Anterior cingulate cortex (tissue), 58 donors: ENCODE data around the gene CCDC39.
A peak's percentile ranks its signal among the peaks of the same experiment; 100 is the strongest.

ENCODE experiments used
- DNase-seq, 58 donors: peaks; one replicate each; lab custom pipeline; 2025; lab: John Stamatoyannopoulos, UW

CCDC39 gene

DNA sequence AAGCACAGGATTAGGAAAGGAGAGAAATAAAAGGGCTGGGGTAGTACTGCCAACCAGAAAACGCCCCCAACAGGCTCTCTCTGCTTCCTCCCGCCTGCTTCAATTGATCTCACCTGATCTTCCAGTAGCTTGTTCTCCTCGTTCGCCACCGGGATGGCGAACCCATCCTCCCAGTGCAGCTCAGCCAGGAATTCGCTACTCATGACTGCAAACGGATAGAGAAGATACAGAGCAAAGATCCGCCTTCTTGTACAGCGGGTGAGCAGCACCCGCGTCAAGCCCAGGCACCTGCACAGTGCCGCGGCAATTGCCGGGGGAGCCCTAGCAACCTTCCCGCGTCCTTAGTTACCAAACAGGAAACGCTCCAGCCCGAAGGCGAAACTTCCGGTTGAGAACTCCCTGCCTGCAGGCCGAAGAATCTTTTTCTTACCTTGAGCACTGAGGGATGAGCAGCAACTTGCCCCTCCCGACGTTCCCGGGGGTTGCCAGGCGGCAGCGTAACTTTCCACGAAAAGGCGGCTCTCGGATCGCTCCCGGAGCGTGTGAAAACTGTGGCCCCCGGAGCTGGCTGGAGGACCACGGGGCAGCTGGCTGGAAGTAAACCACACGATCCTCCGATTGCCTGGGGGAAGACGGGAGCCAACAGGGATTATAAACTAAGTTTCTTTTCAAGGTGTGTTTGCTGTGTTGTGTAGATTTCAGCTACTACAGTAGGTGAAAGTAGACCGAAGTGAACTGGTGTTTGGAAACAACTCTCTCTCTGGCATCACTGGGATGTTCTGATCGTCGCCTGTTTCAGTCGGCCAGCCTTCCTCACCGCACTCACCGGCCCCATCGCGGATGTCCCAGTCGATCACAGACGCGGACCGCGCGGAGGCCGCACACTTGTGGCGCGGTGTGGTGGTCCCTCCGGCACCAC is at the start of gene CCDC39:
Gene CCDC39 (minus strand): TSS at position 312 of the 919 bp plus-strand sequence. CDS start 109 bp downstream, at position 203.
- peak in 57 of 58 donors; percentile 3 to 75 (median 46) for DNase-seq

DNA sequence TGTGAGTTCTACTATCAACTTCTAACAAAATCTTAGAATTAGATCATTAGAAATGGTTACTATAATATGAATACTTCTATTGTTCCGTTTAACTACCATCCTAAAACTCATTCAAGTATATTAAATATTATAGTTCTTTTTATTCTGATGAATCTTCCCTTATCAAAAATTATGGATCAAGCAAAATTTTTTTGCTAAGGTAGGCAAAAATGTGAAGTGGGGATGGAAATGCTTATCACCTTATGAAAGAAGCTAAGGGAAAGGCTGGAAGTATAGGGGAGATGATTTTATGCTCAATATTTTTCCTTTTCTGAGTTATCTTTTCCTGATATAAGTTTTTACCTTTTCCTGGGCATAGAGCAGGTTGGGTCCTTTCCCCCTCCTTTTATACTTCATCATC is 40.7 kb upstream of the CCDC39 start:
- DNase-seq: no peak

DNA sequence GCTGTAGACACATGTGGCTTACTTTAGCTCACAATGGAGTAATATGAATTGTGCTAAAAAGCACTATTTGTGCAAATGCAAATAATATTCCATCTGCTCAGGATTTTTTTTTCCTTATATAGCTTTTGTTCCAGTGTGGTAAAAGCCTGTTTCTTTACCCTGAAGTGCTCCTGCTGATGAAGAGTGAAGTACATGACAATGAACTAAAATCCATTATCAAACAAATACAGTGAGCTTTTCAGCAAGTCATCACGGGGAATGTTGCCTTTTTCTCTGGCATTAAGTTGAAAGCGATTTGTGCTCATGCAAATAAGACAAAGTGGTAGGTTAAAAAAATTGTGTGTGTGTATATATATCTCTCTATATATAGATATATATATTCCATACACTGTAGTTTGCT is 28.6 kb upstream of the CCDC39 start:
- no peak for DNase-seq

DNA sequence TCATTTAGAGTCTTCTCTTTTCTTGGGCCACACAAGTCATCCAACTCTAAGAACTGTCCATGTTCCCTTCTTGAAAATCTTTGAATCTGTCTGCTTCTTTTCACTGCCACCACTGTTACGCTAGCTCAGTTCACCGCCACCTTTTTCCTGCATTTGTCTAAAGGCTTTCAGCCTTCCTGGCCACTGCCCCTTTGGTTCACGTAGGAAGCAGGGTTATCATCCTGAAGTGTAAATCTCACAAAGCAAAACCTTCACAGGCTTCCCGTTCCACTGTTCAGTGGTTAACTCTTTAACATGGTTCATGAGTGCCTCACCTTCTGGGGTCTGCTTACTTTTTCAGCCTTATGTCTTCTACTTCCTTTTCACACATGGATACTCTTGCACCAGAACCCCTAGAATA is 26.3 kb upstream of the CCDC39 start:
- DNase-seq: no peak

DNA sequence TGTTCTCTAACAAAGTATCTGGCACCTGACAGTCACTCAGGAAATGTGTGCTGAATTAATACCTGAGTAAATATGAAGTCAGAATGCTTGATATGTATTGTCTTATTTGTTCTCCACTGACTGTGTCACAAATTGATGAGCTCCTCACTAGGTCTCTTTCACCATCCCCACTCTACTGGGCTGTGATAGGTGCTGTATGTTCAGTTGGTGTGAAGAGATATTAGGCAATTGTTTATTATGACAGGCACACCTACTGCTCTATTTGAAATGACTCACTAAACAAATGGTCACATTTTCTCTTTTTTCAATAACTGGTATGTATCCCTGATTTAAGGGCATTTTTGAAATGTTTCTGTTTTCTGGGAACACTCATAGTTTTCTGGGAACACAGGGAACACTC is 25.2 kb upstream of the CCDC39 start:
- no peak for DNase-seq

DNA sequence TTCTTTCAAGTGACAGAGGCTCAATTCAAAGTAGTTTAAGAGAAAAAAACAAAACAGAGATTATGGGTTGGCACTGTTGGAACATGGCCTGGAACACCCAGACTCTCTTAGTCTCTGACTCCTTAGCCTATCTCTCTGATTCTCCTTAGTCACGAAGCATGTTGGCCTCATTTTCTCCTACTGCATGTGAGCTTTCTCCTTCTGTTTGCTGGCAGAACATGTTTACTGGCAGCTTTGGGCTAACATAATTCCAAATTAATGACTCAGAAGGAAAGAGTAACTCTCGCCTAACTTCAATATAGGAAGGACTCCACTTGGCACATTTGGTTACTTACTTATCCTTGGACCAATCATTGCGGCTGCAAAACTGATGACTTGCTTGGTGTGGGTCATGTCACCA is 21.7 kb upstream of the CCDC39 start:
- DNase-seq: no peak

DNA sequence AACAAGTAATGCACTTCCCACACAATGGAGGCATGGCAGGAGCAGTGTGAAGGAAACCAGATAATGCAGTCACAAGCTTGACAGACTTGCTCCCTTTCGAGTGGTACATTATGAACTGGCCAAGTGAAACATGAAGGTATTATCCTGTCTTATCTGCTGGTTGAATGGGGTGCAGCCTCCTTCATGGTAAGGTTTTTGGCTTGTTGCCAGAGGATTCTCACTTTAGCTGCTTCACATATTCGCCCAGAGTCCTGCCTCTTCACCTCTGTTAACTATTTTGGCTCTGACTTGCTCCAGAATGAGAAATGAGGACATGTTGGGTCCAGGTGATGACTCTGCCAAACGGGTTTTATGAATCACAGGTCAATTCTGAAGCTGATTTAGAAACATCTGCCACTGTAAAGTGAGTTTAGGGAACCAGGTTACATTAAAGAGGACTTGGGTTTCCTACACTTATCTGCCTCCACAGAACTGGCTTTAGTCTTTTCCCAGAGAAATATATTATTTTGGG is 19.5 kb upstream of the CCDC39 start:
- no peak for DNase-seq

DNA sequence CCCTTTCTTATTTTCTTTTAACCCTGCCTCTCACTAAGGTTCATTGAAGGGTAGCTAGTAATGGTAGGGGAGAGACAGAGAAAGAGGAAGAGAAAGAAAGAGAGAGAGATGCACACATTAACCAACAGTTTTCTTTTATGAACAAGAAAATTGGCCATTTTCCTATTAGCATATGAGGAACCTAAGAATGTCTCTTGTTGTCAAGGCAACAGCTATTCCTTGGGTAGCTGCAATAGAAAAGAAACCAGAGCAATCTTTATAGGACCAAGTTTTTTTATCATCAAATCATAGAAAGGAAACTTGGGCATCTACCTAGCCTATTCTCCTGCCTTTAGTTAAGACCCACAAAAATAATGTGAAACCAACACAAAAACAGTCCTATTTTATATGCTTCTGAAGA is 15.0 kb upstream of the CCDC39 start:
- no peak for DNase-seq

DNA sequence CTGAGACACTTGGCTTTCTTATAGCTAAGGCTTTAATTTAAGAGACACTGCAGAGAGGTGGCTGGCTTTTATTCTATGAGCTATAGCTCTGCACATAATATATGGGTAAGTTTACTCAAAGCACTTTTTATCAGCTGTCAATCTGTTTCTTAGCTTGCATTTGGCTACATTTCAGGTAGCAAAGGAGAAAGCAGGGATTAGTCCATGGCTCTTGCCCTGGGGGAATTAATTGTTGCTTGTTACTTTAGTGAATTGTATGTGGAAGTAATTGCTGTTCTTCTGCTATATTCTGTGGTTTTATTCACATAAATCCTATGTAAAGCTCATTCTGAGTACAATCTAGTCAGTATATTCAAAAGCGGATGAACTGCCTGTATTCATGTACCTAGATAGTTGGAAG is 14.4 kb upstream of the CCDC39 start:
- DNase-seq: no peak

DNA sequence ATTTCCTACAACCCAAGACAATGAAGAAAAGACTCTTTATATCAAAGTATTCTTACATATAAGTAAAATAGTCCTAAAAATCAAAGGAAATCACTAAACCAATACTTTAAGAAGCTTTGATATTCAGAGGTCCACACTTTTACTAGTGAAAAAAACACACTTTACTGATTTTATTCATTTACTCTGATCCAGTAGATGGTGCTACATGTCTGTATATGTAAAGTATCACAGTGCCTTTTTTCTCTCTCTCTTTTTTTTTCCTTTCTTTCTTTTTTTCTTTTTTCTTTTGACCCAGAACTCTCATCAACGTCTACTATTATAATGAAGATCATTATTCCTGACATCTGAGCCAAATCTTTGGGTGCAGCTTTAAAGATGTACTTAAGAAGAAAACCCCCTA is 10.8 kb upstream of the CCDC39 start:
- no peak for DNase-seq

DNA sequence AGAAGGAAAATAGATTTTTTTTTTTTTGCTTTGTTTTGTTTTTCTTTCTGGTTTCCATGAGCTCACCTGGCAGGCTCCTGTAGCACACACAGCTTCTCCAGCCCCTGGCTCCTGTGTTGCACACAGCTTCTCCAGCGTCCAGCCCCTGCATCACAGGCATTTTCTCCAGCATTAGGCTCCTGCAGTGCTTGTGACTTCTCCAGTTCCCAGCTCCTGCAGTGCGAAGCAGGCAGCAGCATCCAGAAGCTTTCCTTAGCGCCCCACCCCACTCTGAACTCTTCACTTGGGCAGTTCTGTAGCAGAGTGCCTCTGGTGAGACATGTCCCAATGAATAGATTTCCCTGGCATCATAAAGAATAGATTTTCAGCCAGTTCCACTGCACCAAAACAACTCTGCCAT is 5.5 kb upstream of the CCDC39 start:
- DNase-seq: peak in 1 of 58 donors; percentile 15

DNA sequence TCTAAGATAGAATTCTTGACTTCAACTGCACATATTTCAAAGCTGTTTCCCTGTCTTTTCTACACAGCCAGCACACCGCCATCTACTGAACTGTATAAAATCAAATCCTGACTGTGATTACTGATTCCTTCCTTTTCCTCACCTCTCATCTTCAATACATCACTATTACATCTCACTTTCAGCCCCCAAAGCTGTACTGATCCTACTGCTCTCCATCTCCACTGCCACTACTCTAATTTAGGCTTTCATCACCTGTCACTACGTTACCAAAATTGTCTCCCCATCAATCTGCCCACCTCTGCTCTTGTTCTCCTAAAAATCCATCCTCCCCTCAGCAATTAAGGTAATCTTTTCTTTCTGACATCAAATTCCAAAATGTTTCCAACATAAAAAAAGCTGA is 4.5 kb upstream of the CCDC39 start:
- no peak for DNase-seq

DNA sequence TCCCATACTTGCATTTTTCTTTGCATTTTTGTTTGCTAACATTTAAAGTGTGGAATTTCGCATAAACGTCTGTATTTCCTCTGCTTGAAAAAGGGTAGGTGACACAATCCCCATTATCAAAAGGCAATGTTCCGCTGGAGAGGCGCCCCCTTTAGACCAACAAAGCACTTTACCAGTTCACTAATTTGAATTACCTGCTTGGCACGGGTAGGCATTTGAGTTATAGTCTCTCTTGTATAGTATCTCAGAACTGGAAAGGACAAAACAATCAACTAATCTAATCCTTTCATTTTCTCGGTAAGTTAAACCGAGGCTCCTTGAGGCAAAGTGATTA is 775 bp upstream of the CCDC39 start:
- DNase-seq: peak in 16 of 58 donors; percentile 3 to 45 (median 26)

DNA sequence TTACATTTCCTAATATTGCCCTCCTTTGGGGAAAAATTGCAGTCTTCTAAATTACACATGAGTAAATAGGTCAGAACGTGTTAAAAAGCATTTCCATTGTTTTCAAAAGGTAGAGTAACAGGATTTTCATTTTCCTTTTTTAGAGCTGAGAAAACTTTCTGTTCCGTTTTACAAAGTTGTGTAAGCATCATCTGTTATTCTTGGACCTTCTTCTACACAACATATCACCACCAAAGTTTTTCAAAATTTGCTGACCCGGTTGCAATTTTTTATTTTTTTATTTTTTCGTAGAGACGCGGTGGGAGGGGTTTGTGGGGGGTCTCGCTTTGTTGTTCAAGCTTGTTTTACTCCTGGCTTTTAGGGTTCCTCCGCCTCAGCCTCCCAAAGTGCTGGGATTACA is 1.1 kb downstream of the CCDC39 start:
- DNase-seq: no peak

DNA sequence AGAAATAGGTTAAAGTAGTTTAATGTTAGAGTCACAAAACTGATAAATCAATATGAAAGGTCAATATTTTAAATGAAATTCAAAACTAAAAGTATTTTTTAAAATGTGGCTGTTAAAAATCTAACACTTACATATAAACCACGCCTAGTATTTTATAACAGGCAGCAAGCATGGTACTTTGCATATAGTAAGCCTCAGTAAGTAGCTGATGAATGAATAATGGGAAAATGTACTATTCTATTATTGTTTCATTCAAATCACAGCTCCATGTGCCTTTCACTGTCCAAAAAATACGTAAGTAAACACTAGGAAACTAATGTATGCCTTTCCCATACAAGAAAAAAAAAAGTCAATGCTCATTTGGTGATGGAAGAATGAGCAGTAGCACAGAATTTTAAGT is 17.8 kb downstream of the CCDC39 start:
- no peak for DNase-seq

DNA sequence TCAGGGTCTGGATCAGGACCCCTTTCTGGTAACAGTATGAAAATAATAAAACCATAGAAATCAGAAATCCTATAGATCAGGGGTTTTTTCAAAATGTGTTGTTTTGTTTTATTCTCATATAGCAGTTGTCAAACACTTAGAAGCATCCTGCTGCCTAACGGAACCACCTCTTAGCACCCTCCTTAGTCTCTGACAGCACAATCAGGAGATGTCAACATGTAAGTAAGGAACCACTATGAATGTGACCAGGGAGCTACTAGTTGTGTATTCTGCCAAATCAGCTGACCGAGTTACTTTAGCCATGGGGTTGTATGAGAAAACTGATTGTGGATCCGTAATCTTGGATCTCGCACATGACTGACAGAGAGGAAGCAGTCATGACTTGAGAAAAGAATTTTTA is 22.2 kb downstream of the CCDC39 start:
- no peak for DNase-seq

DNA sequence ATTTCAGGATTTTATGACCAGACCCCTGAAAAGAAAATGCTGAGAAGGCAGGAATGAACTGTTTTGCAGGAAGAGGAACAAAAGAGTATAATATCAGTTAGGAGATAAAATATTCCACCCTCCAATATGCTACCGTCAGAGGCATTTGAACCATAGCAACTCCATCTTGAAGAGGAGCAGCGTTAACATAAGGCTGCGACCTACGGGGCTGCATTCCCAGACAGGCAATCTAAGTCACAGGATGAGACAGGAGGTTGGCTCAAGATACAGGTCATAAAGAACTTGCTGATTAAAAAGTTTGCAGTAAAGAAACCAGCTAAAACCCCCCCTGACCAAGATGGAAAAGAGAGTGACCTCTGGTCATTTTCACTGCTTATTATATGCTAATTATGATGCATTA is 22.9 kb downstream of the CCDC39 start:
- no peak for DNase-seq

DNA sequence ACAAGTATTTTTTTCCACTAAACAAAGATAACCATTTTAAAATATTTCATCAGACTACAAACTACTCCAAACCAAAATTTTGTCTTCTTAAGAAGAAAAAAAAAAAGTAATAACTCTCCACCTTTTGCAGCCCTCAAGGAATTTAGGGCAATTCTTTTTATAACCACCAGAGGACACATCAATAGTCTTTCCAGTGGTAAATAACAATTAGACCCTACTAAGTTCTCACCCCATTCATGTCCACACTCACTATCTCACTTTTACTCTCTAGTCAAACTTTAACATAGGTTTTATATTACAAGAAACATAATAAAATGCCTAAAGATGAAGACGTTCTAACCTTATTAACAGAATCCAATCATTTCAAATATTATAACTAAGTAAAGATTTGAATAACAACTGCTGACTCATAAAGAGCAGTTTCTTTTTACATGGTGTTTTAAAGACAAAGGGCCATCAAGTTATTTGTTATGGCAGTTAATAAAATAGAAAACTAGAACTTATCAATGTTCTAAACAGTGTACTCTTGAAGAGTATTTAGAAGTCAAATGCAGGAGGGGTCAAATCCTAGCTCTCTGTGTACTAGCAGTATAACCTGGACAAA is 33.0 kb downstream of the CCDC39 start:
- DNase-seq: no peak

DNA sequence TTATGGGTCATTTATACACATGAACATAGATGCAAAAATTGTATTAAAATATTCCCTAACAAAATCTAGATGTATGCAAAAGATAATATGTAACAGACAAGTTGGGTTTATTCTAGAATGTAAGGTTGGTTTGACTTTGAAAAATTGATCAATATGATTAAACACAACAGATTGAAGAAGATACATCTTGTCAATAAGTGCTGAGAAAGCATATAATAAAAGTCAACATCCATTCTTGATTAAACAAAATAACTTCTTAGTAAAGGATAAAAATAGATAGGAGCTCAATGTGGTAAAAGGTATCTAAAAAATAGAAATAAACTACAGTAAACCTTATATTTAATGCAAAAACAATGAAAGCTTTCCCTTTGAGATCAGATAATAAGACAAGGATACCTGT is 38.3 kb downstream of the CCDC39 start:
- DNase-seq: no peak

DNA sequence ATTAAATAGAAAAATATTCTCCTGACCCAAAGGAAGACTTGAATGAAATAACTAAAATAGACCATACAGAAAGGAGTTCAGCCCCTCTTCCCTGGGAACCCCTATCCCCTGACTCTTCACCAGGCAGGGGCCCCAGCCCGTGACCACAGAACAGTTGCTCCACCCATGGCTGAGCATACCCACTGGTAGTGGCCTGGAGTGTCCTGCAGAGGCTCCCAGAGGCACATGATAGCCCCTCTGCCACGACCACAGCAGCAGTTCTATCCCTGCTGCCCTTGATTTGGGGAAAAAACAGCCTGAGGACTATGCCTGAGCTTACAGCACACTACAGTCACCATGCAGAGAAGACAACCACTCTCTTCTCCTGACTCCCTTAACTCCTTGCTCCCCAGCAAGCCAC is 45.6 kb downstream of the CCDC39 start:
- DNase-seq: no peak

DNA sequence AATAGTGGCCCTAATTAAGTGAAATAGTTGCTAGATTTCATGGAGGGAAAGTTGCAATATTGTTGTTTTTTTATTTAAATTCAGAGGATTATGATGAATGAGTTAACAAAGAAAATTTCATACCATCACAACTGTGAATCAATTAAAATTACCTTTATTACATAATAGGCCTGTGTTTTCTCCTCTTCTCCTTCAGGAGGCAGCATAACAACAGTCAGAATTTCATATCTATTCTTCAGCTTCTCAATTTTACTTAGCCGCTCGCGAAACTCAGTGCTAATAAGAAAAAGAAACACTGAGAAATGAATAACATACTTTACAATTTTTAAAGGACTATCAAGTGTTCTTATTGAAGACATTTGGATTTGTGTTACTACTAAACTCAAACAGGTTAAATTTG is 48.0 kb downstream of the CCDC39 start:
- DNase-seq: no peak

DNA sequence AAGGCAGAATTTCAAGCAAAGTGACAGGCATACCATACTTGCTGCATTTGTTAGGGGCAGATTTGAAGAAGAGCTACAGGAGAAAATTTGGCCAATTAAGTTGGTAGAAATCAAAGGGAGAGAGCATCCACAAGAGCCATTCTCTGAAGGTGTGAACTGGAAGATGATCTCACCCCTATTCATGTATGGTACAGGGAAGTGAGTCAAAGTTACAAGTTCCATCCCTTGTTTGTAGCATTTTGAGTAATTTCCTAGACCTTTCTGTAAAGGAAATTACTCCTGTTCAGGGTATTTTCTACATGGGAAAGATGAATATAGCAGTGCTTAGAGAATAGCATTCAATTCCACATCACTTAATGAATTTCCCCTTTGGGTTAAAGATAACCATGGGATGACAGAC is 48.9 kb downstream of the CCDC39 start:
- DNase-seq: no peak
